CD14-positive monocyte (primary cell): ENCODE measurements around the gene CISH. TPM values are rescaled to one million over a fixed set of nuclear protein-coding genes. Genes with fewer than 3 reads are reported as not detected.

ENCODE experiments used
- DNase-seq, 3 donors: peaks; one replicate each; pipeline ENCODE4 v3.0.0-alpha.2; 2011 to 2022
- H2AFZ ChIP-seq: 2 replicates; pipeline ENCODE4 v1.6.0; 2012; ENCODE audit warnings: mild to moderate bottlenecking, low read depth, low read length, inconsistent platforms; ENCODE audit not compliant: insufficient read depth, poor library complexity, severe bottlenecking
- H3K27ac ChIP-seq, 2 donors: 1 replicate in 1 of 2; 2 replicates in 1 of 2; pipeline ENCODE4 v1.5.1; 2012 to 2013; ENCODE audit warnings: low read length in 2 of 2, control low read depth in 1 of 2, inconsistent platforms in 1 of 2, low read depth in 1 of 2, mild to moderate bottlenecking in 1 of 2
- H3K27me3 ChIP-seq, 2 donors: one replicate each; pipeline versions ENCODE4 v1.6.0 to v1.6.1; 2011 to 2013; ENCODE audit warnings: low read length in 2 of 2; ENCODE audit not compliant: control insufficient read depth in 2 of 2, insufficient read depth in 2 of 2
- H3K36me3 ChIP-seq, 2 donors: replicated peaks in 1 of 2; 1 replicate in 1 of 2; 2 replicates in 1 of 2; pipeline versions ENCODE4 v1.5.1 to v1.6.1; 2012 to 2013; ENCODE audit warnings: low read length in 2 of 2, control low read depth in 1 of 2, inconsistent platforms in 1 of 2, mild to moderate bottlenecking in 1 of 2; ENCODE audit not compliant: insufficient read depth in 2 of 2, control insufficient read depth in 1 of 2
- H3K4me1 ChIP-seq, 2 donors: 1 replicate in 1 of 2; 2 replicates in 1 of 2; pipeline versions ENCODE4 v1.5.1 to v1.6.1; 2012 to 2013; ENCODE audit warnings: low read length in 2 of 2, control low read depth in 1 of 2, inconsistent platforms in 1 of 2, mild to moderate bottlenecking in 1 of 2, moderate library complexity in 1 of 2; ENCODE audit not compliant: insufficient read depth in 2 of 2, control insufficient read depth in 1 of 2
- H3K4me2 ChIP-seq: replicated peaks from 2 replicates; pipeline ENCODE3; 2012; ENCODE audit warnings: low read length, moderate library complexity, mild to moderate bottlenecking; ENCODE audit not compliant: poor library complexity, severe bottlenecking; ENCODE audit errors: extremely low read depth
- H3K4me3 ChIP-seq, 3 experiments: fragments of 200-600 bp in 1 of 3; sonication (generic) in 1 of 3; replicated peaks in 1 of 3; 1 replicate in 2 of 3; 2 replicates in 1 of 3; pipeline ENCODE4 v1.5.1; 2011 to 2013; ENCODE audit warnings: low read length in 3 of 3, mild to moderate bottlenecking in 3 of 3, control low read depth in 2 of 3, low read depth in 2 of 3, inconsistent platforms in 1 of 3, moderate library complexity in 1 of 3
- H3K79me2 ChIP-seq: 2 replicates; pipeline ENCODE4 v1.6.0; 2012; ENCODE audit warnings: mild to moderate bottlenecking, control low read depth, inconsistent platforms, low read length, moderate library complexity; ENCODE audit not compliant: insufficient read depth
- H3K9ac ChIP-seq: 2 replicates; pipeline ENCODE4 v1.6.0; 2017; ENCODE audit warnings: low read length, mild to moderate bottlenecking; ENCODE audit not compliant: insufficient read depth, poor library complexity, severe bottlenecking
- H3K9me3 ChIP-seq, 2 donors: replicated peaks in 1 of 2; 1 replicate in 1 of 2; 2 replicates in 1 of 2; pipeline versions ENCODE4 v1.5.1 to v1.6.1; 2012 to 2013; ENCODE audit warnings: low read length in 2 of 2, control low read depth in 1 of 2; ENCODE audit not compliant: control insufficient read depth in 1 of 2, insufficient read depth in 1 of 2
- H4K20me1 ChIP-seq: 2 replicates; pipeline ENCODE4 v1.6.0; 2012; ENCODE audit warnings: mild to moderate bottlenecking, low read length, control low read depth, moderate library complexity; ENCODE audit not compliant: insufficient read depth
- H3K27ac Mint-ChIP-seq, 7 donors: one replicate each; pipeline ENCODE4 v1.8.0; 2020; ENCODE audit warnings: mild to moderate bottlenecking in 7 of 7, mixed read lengths in 7 of 7, moderate library complexity in 6 of 7, inconsistent platforms in 2 of 7
- H3K27me3 Mint-ChIP-seq, 3 donors: one replicate each; pipeline ENCODE4 v1.8.0; 2021 to 2022; ENCODE audit warnings: low read depth in 3 of 3, mild to moderate bottlenecking in 3 of 3, mixed read lengths in 3 of 3, moderate library complexity in 3 of 3, inconsistent platforms in 1 of 3
- H3K36me3 Mint-ChIP-seq, 2 donors: one replicate each; pipeline ENCODE4 v1.8.0; 2020; ENCODE audit warnings: mixed read lengths in 2 of 2, inconsistent platforms in 1 of 2, mild to moderate bottlenecking in 1 of 2
- H3K4me1 Mint-ChIP-seq: one replicate; pipeline ENCODE4 v1.8.0; 2020; ENCODE audit warnings: mild to moderate bottlenecking, mixed read lengths
- H3K4me3 Mint-ChIP-seq, 2 donors: one replicate each; pipeline ENCODE4 v1.8.0; 2020; ENCODE audit warnings: mild to moderate bottlenecking in 2 of 2, mixed read lengths in 2 of 2, moderate library complexity in 1 of 2
- H3K9me3 Mint-ChIP-seq, 7 donors: one replicate each; pipeline ENCODE4 v1.8.0; 2020 to 2022; ENCODE audit warnings: mixed read lengths in 7 of 7, mild to moderate bottlenecking in 6 of 7, moderate library complexity in 6 of 7, inconsistent platforms in 2 of 7
- WGBS: methylation state at CpG from one replicate; pipeline ENCODE4 v1.1.5; 2013; ENCODE audit warnings: missing lambda C conversion rate; ENCODE audit not compliant: insufficient coverage; 5-methylcytosine and 5-hydroxymethylcytosine counted together
- intact Hi-C, 2 donors: fragments of 100-400 bp; cut with micrococcal nuclease; formaldehyde crosslinking; loops; one replicate each; pipeline versions ENCODE4 v1.15.0 to v1.15.1; 2023
- polyA plus RNA-seq, 3 donors: library from polyadenylated mRNA; depleted of rRNA in 1 of 3; unstranded in 2 of 3; stranded (reverse) in 1 of 3; fragments of 300-500 nt in 2 of 3; fragments of >200 nt in 1 of 3; fragmentation: Illumina TruSeq in 2 of 3; gene quantifications; 1 replicate in 2 of 3; 2 replicates in 1 of 3; pipeline ENCODE4 v1.2.3, GENCODE V29; 2012 to 2021
- TF ChIP-seq, protein P1 (sequence below): fragments of 200-600 bp; IDR thresholded peaks from one replicate; pipeline ENCODE4 v1.8.0; 2022; ENCODE audit warnings: antibody characterized with exemption, mild to moderate bottlenecking

Gene CISH
- polyA plus RNA-seq, 3 donors: 2.9 to 20.1 (median 6.2) TPM

DNA sequence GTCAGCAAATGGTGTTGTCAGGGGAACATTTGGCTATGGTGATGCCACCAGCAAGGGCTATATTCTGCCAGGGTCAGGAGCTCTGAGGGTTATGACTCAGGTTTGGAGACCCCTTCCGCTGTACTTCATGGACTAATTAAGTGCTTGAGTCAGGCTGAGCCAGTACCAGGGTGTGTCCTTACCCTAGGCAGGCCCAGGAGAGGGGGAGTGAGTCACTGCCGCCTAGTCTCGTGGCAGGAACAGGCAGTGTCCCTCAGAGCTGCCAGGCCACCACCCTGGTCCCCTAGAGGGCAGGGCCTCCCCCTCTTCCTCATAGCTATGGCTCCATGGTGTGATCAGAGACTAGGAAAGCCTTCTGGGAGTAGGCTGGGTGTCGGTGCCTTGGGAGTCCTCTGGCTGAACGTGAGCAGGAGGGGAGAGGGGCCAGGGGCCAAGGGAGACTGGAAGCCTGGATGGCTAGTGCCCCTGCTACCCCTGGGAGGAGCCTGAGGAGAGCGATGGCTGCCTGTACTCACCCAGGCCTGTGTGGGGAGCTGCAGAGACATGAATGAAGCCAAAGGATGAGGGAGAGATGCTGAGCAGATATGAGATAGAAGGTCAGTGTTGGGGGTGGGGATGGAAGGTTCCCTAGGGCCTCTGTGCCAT, 16.0 kb upstream of the CISH start:
- DNase-seq: peak; percentile 96 to 99 (median 97)
- peak overlapping the region in 1 of 3 experiments; percentile 45 for H3K4me3 ChIP-seq
- peaks cover 98% of the 10 kb centered on the region for H3K4me1 Mint-ChIP-seq
- peaks cover 57 to 74% of the 10 kb centered on the region in 2 donors for H3K36me3 Mint-ChIP-seq
- H3K79me2 ChIP-seq: peaks cover 98% of the 10 kb centered on the region
- no peak overlapping the region for H2AFZ ChIP-seq
- WGBS: 35% methylated on average over 4 of the region's 6 CpGs
- intact Hi-C loops: no loop called here
- TF ChIP-seq, protein P1, sequence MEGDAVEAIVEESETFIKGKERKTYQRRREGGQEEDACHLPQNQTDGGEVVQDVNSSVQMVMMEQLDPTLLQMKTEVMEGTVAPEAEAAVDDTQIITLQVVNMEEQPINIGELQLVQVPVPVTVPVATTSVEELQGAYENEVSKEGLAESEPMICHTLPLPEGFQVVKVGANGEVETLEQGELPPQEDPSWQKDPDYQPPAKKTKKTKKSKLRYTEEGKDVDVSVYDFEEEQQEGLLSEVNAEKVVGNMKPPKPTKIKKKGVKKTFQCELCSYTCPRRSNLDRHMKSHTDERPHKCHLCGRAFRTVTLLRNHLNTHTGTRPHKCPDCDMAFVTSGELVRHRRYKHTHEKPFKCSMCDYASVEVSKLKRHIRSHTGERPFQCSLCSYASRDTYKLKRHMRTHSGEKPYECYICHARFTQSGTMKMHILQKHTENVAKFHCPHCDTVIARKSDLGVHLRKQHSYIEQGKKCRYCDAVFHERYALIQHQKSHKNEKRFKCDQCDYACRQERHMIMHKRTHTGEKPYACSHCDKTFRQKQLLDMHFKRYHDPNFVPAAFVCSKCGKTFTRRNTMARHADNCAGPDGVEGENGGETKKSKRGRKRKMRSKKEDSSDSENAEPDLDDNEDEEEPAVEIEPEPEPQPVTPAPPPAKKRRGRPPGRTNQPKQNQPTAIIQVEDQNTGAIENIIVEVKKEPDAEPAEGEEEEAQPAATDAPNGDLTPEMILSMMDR: peak; percentile 57
- no peaks in the 10 kb centered on the region for H3K27me3 ChIP-seq
- H3K4me2 ChIP-seq: peak overlapping the region; percentile 51
- peak overlapping the region; percentile 61 to 81 for H3K4me3 Mint-ChIP-seq
- H3K9me3 ChIP-seq: no peaks in the 10 kb centered on the region
- H3K36me3 ChIP-seq: peaks cover 28 to 73% of the 10 kb centered on the region in 2 donors
- peak overlapping the region; percentile 88 to 99 (median 98) for H3K27ac Mint-ChIP-seq
- peaks cover 99% of the 10 kb centered on the region for H4K20me1 ChIP-seq
- peaks cover 100% of the 10 kb centered on the region in 2 donors for H3K4me1 ChIP-seq
- peak overlapping the region; percentile 63 for H3K9ac ChIP-seq
- H3K9me3 Mint-ChIP-seq: no peaks in the 10 kb centered on the region
- peak overlapping the region; percentile 86 to 94 for H3K27ac ChIP-seq
- H3K27me3 Mint-ChIP-seq: peaks cover 0 to 2% (median 0%) of the 10 kb centered on the region in 3 donors

DNA sequence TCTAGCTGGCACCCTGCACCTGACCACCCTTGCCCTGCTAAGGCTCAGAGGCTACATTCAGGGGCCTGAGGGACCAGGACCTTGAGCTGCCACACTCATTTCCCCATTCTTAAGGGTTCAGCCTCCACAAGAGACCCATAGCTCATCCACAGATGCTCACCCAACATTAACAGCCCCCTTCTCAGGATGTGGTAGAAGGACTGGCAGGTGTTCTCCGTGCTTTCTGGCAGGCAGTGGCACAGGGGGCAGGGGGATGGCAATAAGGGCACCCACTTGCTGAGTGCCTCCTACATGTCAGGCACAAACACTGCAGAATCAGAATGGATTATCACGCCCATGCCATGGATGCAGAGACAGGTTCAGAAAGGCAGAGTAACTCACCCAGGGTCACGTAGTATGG, 14.8 kb upstream of the CISH start:
- peaks cover 98% of the 10 kb centered on the region for H4K20me1 ChIP-seq
- Mint-ChIP-seq H3K9me3 (no peaks in the 10 kb centered on the region), H3K27me3 (peaks cover 0 to 2% (median 0%) of the 10 kb centered on the region in 3 donors), H3K4me3 (no peak overlapping the region), H3K4me1 (peaks cover 97% of the 10 kb centered on the region), H3K27ac (peak overlapping the region; percentile 88 to 99 (median 98)), H3K36me3 (peaks cover 60 to 86% of the 10 kb centered on the region in 2 donors)
- 61% methylated on average over 3 of the region's 3 CpGs for WGBS
- H3K79me2 ChIP-seq: peaks cover 100% of the 10 kb centered on the region
- peak overlapping the region in 1 of 3 experiments; percentile 45 for H3K4me3 ChIP-seq
- H3K9ac ChIP-seq: peak overlapping the region; percentile 63
- DNase-seq: no peak
- peaks cover 100% of the 10 kb centered on the region in 2 donors for H3K4me1 ChIP-seq
- peak overlapping the region; percentile 51 for H3K4me2 ChIP-seq
- peaks cover 37 to 77% of the 10 kb centered on the region in 2 donors for H3K36me3 ChIP-seq
- H2AFZ ChIP-seq: no peak overlapping the region
- H3K9me3 ChIP-seq: no peaks in the 10 kb centered on the region
- TF ChIP-seq, protein P1: no peak
- H3K27ac ChIP-seq: peak overlapping the region; percentile 86 to 94
- intact Hi-C loops: no loop called here
- H3K27me3 ChIP-seq: no peaks in the 10 kb centered on the region
